GM10266 (cell line): Measurements from ENCODE around the gene PDE1C.
A peak's percentile ranks its signal among the peaks of the same experiment; 100 is the strongest.

Source experiments
- DNase-seq: peaks from one replicate; pipeline ENCODE4 v3.0.0; 2012; ENCODE audit errors: extremely low spot score
- CTCF ChIP-seq: IDR thresholded peaks from 2 replicates; pipeline ENCODE4 v1.5.1; 2012; ENCODE audit warnings: mild to moderate bottlenecking, low read depth; ENCODE audit not compliant: control insufficient read depth, insufficient read depth; ENCODE audit errors: missing control alignments

The PDE1C gene

GRCh38 chr7:31899356-31899927, 170.8 kb downstream of the PDE1C start:
- DNase-seq, result no peak
- no peak for TF ChIP-seq CTCF

DNA sequence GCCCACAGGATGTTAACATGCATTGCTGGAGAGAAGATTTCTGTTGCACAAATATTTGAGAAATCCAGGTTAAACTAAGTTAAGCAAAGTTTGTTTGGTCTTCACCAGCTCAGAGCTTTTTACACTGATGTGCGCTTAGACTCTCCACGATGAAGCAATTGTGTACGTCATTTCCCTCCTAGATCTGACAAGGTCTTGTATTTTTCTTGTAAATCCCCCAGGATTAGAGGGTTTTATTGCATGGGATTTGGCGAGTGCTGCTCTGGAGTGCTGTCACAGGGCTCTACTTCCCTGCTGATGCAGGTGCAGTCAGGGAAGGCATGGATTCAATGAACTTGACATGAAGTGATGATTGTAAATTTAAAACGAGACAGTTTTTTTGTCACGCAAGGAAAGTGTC, 173.3 kb downstream of the PDE1C start:
- no peak for DNase-seq

DNA sequence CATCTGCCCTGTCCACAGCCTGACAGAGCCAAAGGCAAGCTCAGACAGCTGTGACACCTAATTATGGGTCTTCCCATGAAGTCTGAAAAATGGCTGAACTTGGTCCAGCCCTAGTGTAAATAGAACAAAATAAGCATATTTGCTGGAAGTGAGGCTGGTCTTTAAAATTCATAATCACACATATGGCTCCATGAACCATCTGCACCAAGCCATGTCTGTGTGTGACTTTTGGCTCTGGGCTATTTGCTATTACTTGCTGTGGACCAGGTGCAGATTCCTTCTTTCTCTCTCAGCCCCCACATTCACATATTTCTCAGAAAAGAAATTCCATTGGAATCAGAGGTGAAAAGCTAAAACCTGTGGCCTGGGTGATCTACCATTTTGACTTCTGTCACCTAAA, 175.9 kb downstream of the PDE1C start:
- no peak for DNase-seq
- TF ChIP-seq CTCF, result no peak

More for the DNA sequence above, 173.3 kb downstream of the PDE1C start:
- TF ChIP-seq CTCF, result no peak

DNA sequence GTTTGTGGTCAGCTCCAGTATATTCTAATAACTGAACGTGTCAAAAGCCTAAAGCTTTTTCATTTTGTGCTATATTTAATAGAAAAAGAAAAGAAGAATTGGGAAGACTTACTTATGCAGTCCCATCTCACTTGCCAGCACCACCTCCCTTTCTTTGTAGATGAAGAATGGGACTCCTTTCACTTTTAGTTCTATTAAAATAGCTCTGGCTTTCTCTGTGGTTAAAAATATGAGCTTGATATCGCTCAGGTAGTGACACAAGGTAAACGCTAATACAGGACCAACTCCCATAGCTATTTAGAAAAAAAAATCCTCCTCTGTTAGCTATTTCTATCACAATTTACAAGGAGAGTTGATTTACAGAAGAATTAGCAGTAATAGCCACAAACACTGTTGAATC, 176.8 kb downstream of the PDE1C start:
- no peak for DNase-seq
- no peak for TF ChIP-seq CTCF

GRCh38 chr7:31892099-31892829, 177.9 kb downstream of the PDE1C start:
- TF ChIP-seq CTCF, result no peak
- peak; percentile 49 for DNase-seq

- no peak for TF ChIP-seq CTCF
- DNase-seq, result no peak
Observed at GRCh38 chr7:31890766-31891165, 179.4 kb downstream of the PDE1C start.

DNA sequence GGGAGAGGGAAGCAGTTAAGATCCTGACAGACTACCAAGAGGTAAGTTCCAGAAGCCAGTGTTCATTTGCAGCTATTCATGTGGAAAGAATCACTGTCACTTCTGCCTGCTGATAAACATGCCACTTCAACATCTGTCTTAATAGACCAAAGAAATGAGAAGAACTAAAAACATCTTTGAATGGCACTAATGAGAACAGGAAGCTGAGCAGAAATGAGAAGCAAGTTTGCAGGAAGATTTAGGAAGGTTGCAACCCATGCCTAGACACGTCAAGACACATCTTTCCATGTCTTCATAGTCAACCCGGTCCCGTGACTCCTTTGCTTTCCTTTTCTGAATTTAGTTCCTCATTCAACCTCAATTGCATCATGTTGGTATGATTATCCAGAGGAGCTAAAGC, 180.0 kb downstream of the PDE1C start:
- no peak for TF ChIP-seq CTCF
- no peak for DNase-seq
